Heart left ventricle (tissue), 16 donors: ENCODE measurements around the gene MAGEB10. TPM values are rescaled to one million over a fixed set of nuclear protein-coding genes. Genes with fewer than 3 reads are reported as not detected.

Source experiments
- ATAC-seq, 4 donors: fragments of 200-7000 bp; cut with Tn5 transposase; one replicate each; pipeline ENCODE4 v1.9.1; 2020 to 2022; ENCODE audit warnings: moderate library complexity in 4 of 4, mild to moderate bottlenecking in 3 of 4, moderate number of reproducible peaks in 1 of 4
- DNase-seq, 5 donors: peaks; one replicate each; pipeline ENCODE4 v3.0.0-alpha.2; 2020
- H3K27ac ChIP-seq, 12 donors: fragments of 200-600 bp; sonication (generic) in 4 of 12; one replicate each; pipeline versions ENCODE4 v1.5.0 to v1.8.0; 2016 to 2022; ENCODE audit warnings: mild to moderate bottlenecking in 2 of 12
- H3K27me3 ChIP-seq, 9 donors: fragments of 200-600 bp; sonication (generic) in 2 of 9; one replicate each; pipeline versions ENCODE4 v1.5.1 to v1.8.0; 2016 to 2022; ENCODE audit warnings: mild to moderate bottlenecking in 3 of 9
- H3K36me3 ChIP-seq, 9 donors: fragments of 200-600 bp; sonication (generic) in 2 of 9; one replicate each; pipeline versions ENCODE4 v1.5.0 to v1.8.0; 2018 to 2022; ENCODE audit warnings: mild to moderate bottlenecking in 2 of 9
- H3K4me1 ChIP-seq, 12 donors: fragments of 200-600 bp; sonication (generic) in 4 of 12; one replicate each; pipeline versions ENCODE4 v1.5.0 to v1.8.0; 2016 to 2022; ENCODE audit warnings: mild to moderate bottlenecking in 3 of 12
- H3K4me3 ChIP-seq, 12 donors: fragments of 200-600 bp; sonication (generic) in 4 of 12; one replicate each; pipeline versions ENCODE4 v1.5.0 to v1.8.0; 2017 to 2022; ENCODE audit warnings: mild to moderate bottlenecking in 9 of 12, moderate library complexity in 4 of 12
- H3K9me3 ChIP-seq, 12 donors: fragments of 200-600 bp; sonication (generic) in 4 of 12; one replicate each; pipeline versions ENCODE4 v1.5.0 to v1.8.0; 2016 to 2022; ENCODE audit warnings: mild to moderate bottlenecking in 1 of 12
- POLR2A ChIP-seq, 2 donors: fragments of 450-650 bp; IDR thresholded peaks; one replicate each; pipeline ENCODE4 v1.6.1; 2017; ENCODE audit warnings: antibody characterized with exemption in 2 of 2, mild to moderate bottlenecking in 2 of 2, moderate library complexity in 2 of 2
- WGBS, 4 donors: extraction: QIAGEN DNeasy Blood & Tissue Kit in 2 of 4; methylation state at CpG; one replicate each; pipeline versions ENCODE4 v1.1.5 to v1.1.7; 2013 to 2018; 5-methylcytosine and 5-hydroxymethylcytosine counted together
- intact Hi-C, 10 donors: fragments of 100-400 bp; cut with DNase I; formaldehyde crosslinking; loops; one replicate each; pipeline versions ENCODE4 v1.11.1 to v1.14.2; 2022
- polyA plus RNA-seq, 2 donors: library from polyadenylated mRNA; stranded (reverse); fragments of 200-250 nt; gene quantifications; one replicate each; pipeline ENCODE4 v1.2.3, GENCODE V29; 2013
- total RNA-seq, 9 donors: library from RNA; depleted of rRNA in 2 of 9; stranded (reverse); fragments of >200 nt in 2 of 9; fragmentation: NEBNext Ultra II Directional in 3 of 9; extraction: Animal tissue kit (Norgen Biotek cat#: 25700) in 3 of 9; gene quantifications; one replicate each; pipeline versions ENCODE4 v1.1.0 to v1.2.4, GENCODE V29; 2016 to 2023
- TF ChIP-seq, protein P1 (sequence below), 12 donors: fragments of 200-600 bp; sonication (generic) in 4 of 12; IDR thresholded peaks; one replicate each; pipeline versions ENCODE4 v1.5.0 to v1.8.0; 2018 to 2022; ENCODE audit warnings: antibody characterized with exemption in 12 of 12, mild to moderate bottlenecking in 5 of 12
- donor health status: ischemic (EF 13 %, LVEDD 7.1; RV severe dilation, severe dysfunction).
- donor health status: healthy with polysubstance abuse.
- donor health status: DM: no; HTN: yes; CAD: no.
- donor health status: DM: no; HTN: no; CAD: no.
- donor health status: ischemic (EF 25% LVEDD 6.9; RV normal size, moderate dysfunction).
- donor health status: ischemic (EF 25% LVEDD 5.7; RV mildly dilated, moderate dysfunction).
- donor health status: healthy.
- donor health status: DM: yes; HTN: yes; CAD: no.
- donor health status: ischemic (EF 35%, LVEDD 5.7; RV mildly dilated, moderate dysfunction).
- donor health status: nonischemic (EF 11% LVEDD 7.7; RV severe dilation, severe dysfunction).
- donor health status: DM: yes; HTN: yes; CAD: no.
- donor health status: PGD.
- donor health status: ischemic (EF 29% LVEDD 5.4; RV normal size, mild dysfunction).
- donor health status: nonischemic (EF 23%, LVEDD 6.1; RV moderate dilation, normal function).

Gene MAGEB10
- total and polyA plus RNA-seq, 11 donors: not detected

DNA sequence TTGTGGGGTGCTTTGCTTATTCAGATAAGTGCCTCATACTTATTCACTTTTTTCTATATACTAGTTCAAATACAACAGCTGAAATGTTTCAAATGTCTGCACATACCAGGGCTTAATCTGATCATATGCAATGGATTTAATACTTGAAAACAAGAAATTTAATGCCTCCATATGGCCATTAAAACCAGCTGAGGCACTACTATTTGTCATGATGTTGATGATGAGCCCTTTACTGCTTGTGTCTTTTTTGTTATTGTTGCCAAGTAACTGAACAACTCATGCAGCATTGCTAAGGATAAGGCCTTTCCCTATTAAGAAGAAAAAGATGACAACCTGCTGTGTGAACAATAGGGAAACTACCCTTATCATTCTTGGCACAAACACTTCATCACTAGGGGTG lies 52.5 kb downstream of the MAGEB10 start:
- intact Hi-C loops: no loop called here
- Histone ChIP-seq H3K36me3 (no peaks in the 10 kb centered on the region), H3K4me3 (no peak overlapping the region), H3K4me1 (no peaks in the 10 kb centered on the region), H3K27me3 (peaks cover 0 to 7% (median 0%) of the 10 kb centered on the region in 9 donors), H3K27ac (no peak overlapping the region), H3K9me3 (no peaks in the 10 kb centered on the region)
- no peak for DNase-seq
- ATAC-seq: no peak
- TF ChIP-seq POLR2A (IDR thresholded peaks at IDR 0.05): no peak
- TF ChIP-seq, protein P1, sequence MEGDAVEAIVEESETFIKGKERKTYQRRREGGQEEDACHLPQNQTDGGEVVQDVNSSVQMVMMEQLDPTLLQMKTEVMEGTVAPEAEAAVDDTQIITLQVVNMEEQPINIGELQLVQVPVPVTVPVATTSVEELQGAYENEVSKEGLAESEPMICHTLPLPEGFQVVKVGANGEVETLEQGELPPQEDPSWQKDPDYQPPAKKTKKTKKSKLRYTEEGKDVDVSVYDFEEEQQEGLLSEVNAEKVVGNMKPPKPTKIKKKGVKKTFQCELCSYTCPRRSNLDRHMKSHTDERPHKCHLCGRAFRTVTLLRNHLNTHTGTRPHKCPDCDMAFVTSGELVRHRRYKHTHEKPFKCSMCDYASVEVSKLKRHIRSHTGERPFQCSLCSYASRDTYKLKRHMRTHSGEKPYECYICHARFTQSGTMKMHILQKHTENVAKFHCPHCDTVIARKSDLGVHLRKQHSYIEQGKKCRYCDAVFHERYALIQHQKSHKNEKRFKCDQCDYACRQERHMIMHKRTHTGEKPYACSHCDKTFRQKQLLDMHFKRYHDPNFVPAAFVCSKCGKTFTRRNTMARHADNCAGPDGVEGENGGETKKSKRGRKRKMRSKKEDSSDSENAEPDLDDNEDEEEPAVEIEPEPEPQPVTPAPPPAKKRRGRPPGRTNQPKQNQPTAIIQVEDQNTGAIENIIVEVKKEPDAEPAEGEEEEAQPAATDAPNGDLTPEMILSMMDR (IDR thresholded peaks at IDR 0.05): no peak

DNA sequence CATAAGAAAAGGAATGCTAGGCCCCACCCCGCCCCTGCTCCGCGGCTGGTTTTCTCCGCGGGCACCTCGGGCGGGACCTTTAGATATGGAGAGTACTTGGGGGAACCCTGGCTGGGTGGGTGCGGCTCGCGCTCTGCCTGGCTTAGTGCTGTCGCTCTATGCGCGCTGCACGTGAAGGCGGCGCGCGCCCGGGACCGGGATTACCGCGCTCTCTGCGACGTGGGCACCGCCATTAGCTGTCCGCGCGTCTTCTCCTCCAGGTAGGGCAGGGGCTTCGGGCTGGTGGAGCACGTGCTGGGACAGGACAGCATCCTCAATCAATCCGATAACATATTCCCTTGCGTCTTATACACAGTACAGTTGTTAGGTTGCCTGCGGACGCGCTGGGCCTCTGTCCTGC lies 56.0 kb downstream of the MAGEB10 start:
- Histone ChIP-seq H3K4me3 (no peak overlapping the region), H3K9me3 (no peaks in the 10 kb centered on the region), H3K27ac (no peak overlapping the region), H3K27me3 (peaks cover 0 to 7% (median 0%) of the 10 kb centered on the region in 9 donors), H3K36me3 (no peaks in the 10 kb centered on the region), H3K4me1 (no peaks in the 10 kb centered on the region)
- intact Hi-C loops: no loop called here
- no peak for ATAC-seq
- no peak for DNase-seq
- no peak for TF ChIP-seq POLR2A (IDR thresholded peaks at IDR 0.05)
- TF ChIP-seq, protein P1 (IDR thresholded peaks at IDR 0.05): no peak
- 20 to 64% (median 44%) methylated on average over 31 to 35 of the region's 35 CpGs for WGBS, 4 donors

Other genes with a start within 250 kb of the MAGEB10 start
- gene DCAF8L2, start 217.6 kb upstream of the MAGEB10 start, total RNA-seq: not detected
- not detected for gene DCAF8L2, start 217.6 kb upstream of the MAGEB10 start, polyA plus RNA-seq
- not detected for gene DCAF8L1, start 173.5 kb downstream of the MAGEB10 start, total RNA-seq
- gene DCAF8L1, start 173.5 kb downstream of the MAGEB10 start, polyA plus RNA-seq: not detected